Activated T-cell treated with anti-CD3 and anti-CD28 coated beads for 24 hours (primary cell): Measurements from ENCODE around the gene DTNB.

Experiments used
- DNase-seq: peaks from one replicate; pipeline ENCODE4 v3.0.0-alpha.2; 2020; ENCODE audit warnings: low read depth

The DTNB gene

GRCh38 chr2:25368660-25369059 lies 304.7 kb downstream of the DTNB start:
- DNase-seq: no peak

GRCh38 chr2:25367296-25367695 lies 306.1 kb downstream of the DTNB start:
- DNase-seq: no peak

- no peak for DNase-seq
Observed at GRCh38 chr2:25366629-25367028, 306.7 kb downstream of the DTNB start.

GRCh38 chr2:25365241-25365640 lies 308.1 kb downstream of the DTNB start:
- no peak for DNase-seq

GRCh38 chr2:25363733-25364132 lies 309.6 kb downstream of the DTNB start:
- no peak for DNase-seq

GRCh38 chr2:25362434-25363145 lies 310.8 kb downstream of the DTNB start:
- peak; percentile 49 for DNase-seq

GRCh38 chr2:25362049-25362433 lies 311.3 kb downstream of the DTNB start:
- peak; percentile 93 for DNase-seq

GRCh38 chr2:25361261-25362048 lies 311.9 kb downstream of the DTNB start:
- no peak for DNase-seq

GRCh38 chr2:25358836-25359235 lies 314.5 kb downstream of the DTNB start:
- DNase-seq: no peak

GRCh38 chr2:25358249-25358815 lies 315.0 kb downstream of the DTNB start:
- no peak for DNase-seq

- DNase-seq: no peak
Observed at GRCh38 chr2:25356088-25356487, 317.3 kb downstream of the DTNB start.

GRCh38 chr2:25355270-25355669 lies 318.1 kb downstream of the DTNB start:
- no peak for DNase-seq

GRCh38 chr2:25354116-25354515 lies 319.3 kb downstream of the DTNB start:
- no peak for DNase-seq

- DNase-seq: no peak
Observed at GRCh38 chr2:25349397-25349796, 324.0 kb downstream of the DTNB start.

GRCh38 chr2:25347846-25348245 lies 325.5 kb downstream of the DTNB start:
- DNase-seq: no peak

- DNase-seq: peak; percentile 49
Observed at GRCh38 chr2:25347205-25347815, 326.1 kb downstream of the DTNB start.

GRCh38 chr2:25343187-25343825 lies 330.1 kb downstream of the DTNB start:
- DNase-seq: no peak

GRCh38 chr2:25342372-25343186 lies 330.8 kb downstream of the DTNB start:
- peak; percentile 77 for DNase-seq

GRCh38 chr2:25341753-25342371 lies 331.5 kb downstream of the DTNB start, which contains the start of gene DNMT3A:
Gene DNMT3A (minus strand): TSS chr2:25341925. CDS start chr2:25313984, 27,941 bp downstream.
- DNase-seq: peak; percentile 47

- DNase-seq: no peak
Observed at GRCh38 chr2:25341011-25341727, 332.2 kb downstream of the DTNB start.
